ENCODE measurements around the gene SET.

DNA sequence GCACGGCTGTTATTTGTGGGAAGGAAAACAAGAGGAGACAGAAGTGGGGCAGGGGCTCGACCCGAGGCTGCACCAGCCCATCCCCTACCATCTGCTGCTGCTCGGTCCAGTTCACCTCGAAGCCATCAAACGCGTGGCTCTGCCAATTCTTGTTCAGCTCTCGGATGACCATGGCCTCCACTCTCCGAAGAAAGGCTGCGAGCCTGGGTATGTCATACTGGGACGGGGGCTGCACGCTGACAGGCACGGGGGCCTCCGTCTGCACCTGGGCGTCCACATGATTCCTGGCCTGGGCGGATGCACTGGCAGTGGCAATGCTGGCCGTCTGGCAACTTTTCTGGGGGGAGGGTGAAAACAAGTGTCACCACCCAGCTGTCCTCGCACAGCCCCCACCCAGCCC is 48.4 kb upstream of the SET start:
- TF ChIP-seq POLR2A (IDR thresholded peaks at IDR 0.05), result no peak
- TF ChIP-seq, protein P1, sequence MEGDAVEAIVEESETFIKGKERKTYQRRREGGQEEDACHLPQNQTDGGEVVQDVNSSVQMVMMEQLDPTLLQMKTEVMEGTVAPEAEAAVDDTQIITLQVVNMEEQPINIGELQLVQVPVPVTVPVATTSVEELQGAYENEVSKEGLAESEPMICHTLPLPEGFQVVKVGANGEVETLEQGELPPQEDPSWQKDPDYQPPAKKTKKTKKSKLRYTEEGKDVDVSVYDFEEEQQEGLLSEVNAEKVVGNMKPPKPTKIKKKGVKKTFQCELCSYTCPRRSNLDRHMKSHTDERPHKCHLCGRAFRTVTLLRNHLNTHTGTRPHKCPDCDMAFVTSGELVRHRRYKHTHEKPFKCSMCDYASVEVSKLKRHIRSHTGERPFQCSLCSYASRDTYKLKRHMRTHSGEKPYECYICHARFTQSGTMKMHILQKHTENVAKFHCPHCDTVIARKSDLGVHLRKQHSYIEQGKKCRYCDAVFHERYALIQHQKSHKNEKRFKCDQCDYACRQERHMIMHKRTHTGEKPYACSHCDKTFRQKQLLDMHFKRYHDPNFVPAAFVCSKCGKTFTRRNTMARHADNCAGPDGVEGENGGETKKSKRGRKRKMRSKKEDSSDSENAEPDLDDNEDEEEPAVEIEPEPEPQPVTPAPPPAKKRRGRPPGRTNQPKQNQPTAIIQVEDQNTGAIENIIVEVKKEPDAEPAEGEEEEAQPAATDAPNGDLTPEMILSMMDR (IDR thresholded peaks at IDR 0.05), result no peak

Data from gastroesophageal sphincter (tissue), 3 donors.